ENCODE measurements around the gene PHETA2. TPM values are rescaled to one million over a fixed set of nuclear protein-coding genes. Genes with fewer than 3 reads are reported as not detected.

The PHETA2 gene
- total RNA-seq, 1 experiment from 2014 or later: 5.7 TPM

GRCh38 chr22:42078469-42079318 lies 4.6 kb downstream of the PHETA2 start:
- peak overlapping the region; percentile 95 for H3K4me3 Mint-ChIP-seq
- H3K27me3 Mint-ChIP-seq (ENCODE audit: low read depth): peaks cover 1% of the 10 kb centered on the region
- H3K4me1 Mint-ChIP-seq: peaks cover 25% of the 10 kb centered on the region
- peak overlapping the region; percentile 76 for H3K27ac Mint-ChIP-seq
- ATAC-seq (peak; percentile 29), DNase-seq (ENCODE audit: low spot score) (peak; percentile 27)
- ChIA-PET CTCF (interaction anchor here (0.6 to 3.8 kb wide), 3 partner anchors 12 to 1689 kb away, joined by 3 to 27 read pairs (median 3); partner anchors contain the start of gene NDUFA6), POLR2A (interaction anchor here (0.6 to 3.1 kb wide), 4 partner anchors 12 to 389 kb away, joined by 3 to 16 read pairs (median 4); partner anchors contain the start of genes CENPM and NDUFA6)
- TF ChIP-seq TEAD1 (CRISPR knock-in tag; IDR thresholded peaks at IDR 0.05): no peak
- no peak for TF ChIP-seq ZNF671 (CRISPR knock-in tag; IDR thresholded peaks at IDR 0.05)
- TF ChIP-seq HMGXB4 (CRISPR knock-in tag; IDR thresholded peaks at IDR 0.05): no peak
- TF ChIP-seq NR2C2 (CRISPR knock-in tag; IDR thresholded peaks at IDR 0.05): no peak
- no peak for TF ChIP-seq ETV6 (CRISPR knock-in tag; IDR thresholded peaks at IDR 0.05)
- no peak for TF ChIP-seq NR3C1 (CRISPR knock-in tag; conservative IDR thresholded peaks at IDR 0.05; ENCODE audit: low read depth)
- no peak for TF ChIP-seq GABPB1 (CRISPR knock-in tag; IDR thresholded peaks at IDR 0.05)
- no peak for TF ChIP-seq ZNF317 (CRISPR knock-in tag; IDR thresholded peaks at IDR 0.05; ENCODE audit: borderline replicate concordance, low read depth)
- no peak for TF ChIP-seq ZNF423 (CRISPR knock-in tag; IDR thresholded peaks at IDR 0.05)
- TF ChIP-seq RORB (CRISPR knock-in tag; IDR thresholded peaks at IDR 0.05): no peak
- no peak for TF ChIP-seq ATF2 (CRISPR knock-in tag; IDR thresholded peaks at IDR 0.05; ENCODE audit: borderline replicate concordance, low read depth)
- no peak for TF ChIP-seq ZBTB43 (CRISPR knock-in tag; IDR thresholded peaks at IDR 0.05)
- no peak for TF ChIP-seq IRF2 (CRISPR knock-in tag; IDR thresholded peaks at IDR 0.05; ENCODE audit: borderline replicate concordance, low read depth)
- no peak for TF ChIP-seq ZNF512 (CRISPR knock-in tag; IDR thresholded peaks at IDR 0.05; ENCODE audit: borderline replicate concordance)
- no peak for TF ChIP-seq E2F4 (CRISPR knock-in tag; IDR thresholded peaks at IDR 0.05; ENCODE audit: borderline replicate concordance, low read depth)
- TF ChIP-seq ERG (CRISPR knock-in tag; IDR thresholded peaks at IDR 0.05): no peak
- H3K36me3 Mint-ChIP-seq: peaks cover 3% of the 10 kb centered on the region; the same call in 1 of the 2 replicates
- H3K9me3 Mint-ChIP-seq: no peaks in the 10 kb centered on the region

Measured in WTC11 (cell line).